Measurements from ENCODE around the gene RXRA.

RXRA gene

DNA sequence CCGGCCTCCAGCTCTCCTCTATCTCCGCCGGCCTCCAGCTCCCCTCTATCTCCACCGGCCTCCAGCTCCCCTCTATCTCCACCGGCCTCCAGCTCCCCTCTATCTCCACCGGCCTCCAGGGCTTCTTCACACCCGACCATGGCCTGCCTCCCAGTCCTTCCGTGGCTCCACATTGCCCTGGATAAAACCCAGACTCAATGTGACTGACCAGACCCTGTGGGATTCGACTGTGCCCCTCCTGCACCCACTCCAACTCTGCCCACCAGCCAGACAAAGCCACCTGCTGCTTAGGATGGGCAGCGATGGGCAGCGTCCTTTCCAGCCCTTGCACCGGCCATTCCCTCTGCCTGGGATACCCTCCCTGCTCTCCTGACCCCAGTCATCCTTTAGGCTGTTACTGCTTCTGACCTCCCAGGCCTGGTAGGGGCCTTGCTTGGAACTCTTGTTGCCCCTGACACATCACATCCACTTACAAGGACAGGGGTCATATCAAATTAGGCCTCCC lies 30.5 kb upstream of the RXRA start:
- Histone ChIP-seq H3K18ac (ENCODE audit: low read length) (no peak overlapping the region), H2BK12ac (ENCODE audit: low read length) (no peak overlapping the region), H3K14ac (ENCODE audit: low read length) (no peak overlapping the region), H3K9me3 (ENCODE audit: insufficient read depth, low read depth, low read length) (peaks cover 4% of the 10 kb centered on the region), H3K4me1 (ENCODE audit: control insufficient read depth in 1 of 2, insufficient read depth in 2 of 2, low read length in 2 of 2) (no peaks in the 10 kb centered on the region), H3K79me2 (ENCODE audit: control insufficient read depth, insufficient read depth, low read length, poor library complexity) (no peaks in the 10 kb centered on the region), H3K23ac (ENCODE audit: low read length) (no peak overlapping the region), H3K4me2 (ENCODE audit: low read length) (no peak overlapping the region), H2BK120ac (ENCODE audit: insufficient read depth, low read length, poor library complexity) (no peak overlapping the region), H4K91ac (ENCODE audit: low read depth, low read length) (no peak overlapping the region), H3K36me3 (ENCODE audit: control insufficient read depth in 1 of 2, insufficient read depth in 2 of 2, low read length in 2 of 2) (no peaks in the 10 kb centered on the region), H2AK5ac (ENCODE audit: low read length) (no peak overlapping the region), H3K4ac (ENCODE audit: low read depth, low read length) (no peak overlapping the region), H3K4me3 (ENCODE audit: low read depth, low read length) (no peak overlapping the region), H3K79me1 (ENCODE audit: low read length) (no peaks in the 10 kb centered on the region), H3K9ac (ENCODE audit: low read length) (no peak overlapping the region), H4K8ac (ENCODE audit: low read depth, low read length) (no peak overlapping the region), H2AFZ (ENCODE audit: insufficient read depth, low read length, poor library complexity) (no peak overlapping the region), H2BK5ac (ENCODE audit: low read depth, low read length, poor library complexity) (no peak overlapping the region), H3K27me3 (ENCODE audit: insufficient read depth, low read length) (no peaks in the 10 kb centered on the region), H3K27ac (ENCODE audit: low read depth, low read length) (no peak overlapping the region), H4K12ac (ENCODE audit: low read depth, low read length) (no peak overlapping the region)
- no peak for DNase-seq
- WGBS (ENCODE audit: extremely low coverage, insufficient coverage, insufficient read length) = no CpG with 5 or more reads among the region's 12 CpGs

GRCh38 chr9:134296301-134297082 lies 29.8 kb upstream of the RXRA start:
- no peak for DNase-seq
- no CpG with 5 or more reads among the region's 25 CpGs for WGBS (ENCODE audit: extremely low coverage, insufficient coverage, insufficient read length)
- no peak overlapping the region for H2BK12ac ChIP-seq (ENCODE audit: low read length)
- no peak overlapping the region for H2BK5ac ChIP-seq (ENCODE audit: low read depth, low read length, poor library complexity)
- H3K4me1 ChIP-seq (ENCODE audit: control insufficient read depth in 1 of 2, insufficient read depth in 2 of 2, low read length in 2 of 2) = no peaks in the 10 kb centered on the region
- H3K79me2 ChIP-seq (ENCODE audit: control insufficient read depth, insufficient read depth, low read length, poor library complexity) = no peaks in the 10 kb centered on the region
- H2AK5ac ChIP-seq (ENCODE audit: low read length) = no peak overlapping the region
- H3K18ac ChIP-seq (ENCODE audit: low read length) = no peak overlapping the region
- H4K12ac ChIP-seq (ENCODE audit: low read depth, low read length) = no peak overlapping the region
- H3K4me3 ChIP-seq (ENCODE audit: low read depth, low read length) = no peak overlapping the region
- H3K14ac ChIP-seq (ENCODE audit: low read length) = no peak overlapping the region
- H3K4me2 ChIP-seq (ENCODE audit: low read length) = no peak overlapping the region
- no peak overlapping the region for H3K23ac ChIP-seq (ENCODE audit: low read length)
- no peak overlapping the region for H2BK120ac ChIP-seq (ENCODE audit: insufficient read depth, low read length, poor library complexity)
- H2AFZ ChIP-seq (ENCODE audit: insufficient read depth, low read length, poor library complexity) = no peak overlapping the region
- no peak overlapping the region for H3K4ac ChIP-seq (ENCODE audit: low read depth, low read length)
- no peaks in the 10 kb centered on the region for H3K36me3 ChIP-seq (ENCODE audit: control insufficient read depth in 1 of 2, insufficient read depth in 2 of 2, low read length in 2 of 2)
- H4K91ac ChIP-seq (ENCODE audit: low read depth, low read length) = no peak overlapping the region
- H3K79me1 ChIP-seq (ENCODE audit: low read length) = no peaks in the 10 kb centered on the region
- no peak overlapping the region for H3K9ac ChIP-seq (ENCODE audit: low read length)
- H3K9me3 ChIP-seq (ENCODE audit: insufficient read depth, low read depth, low read length) = peaks cover 3% of the 10 kb centered on the region
- H3K27me3 ChIP-seq (ENCODE audit: insufficient read depth, low read length) = no peaks in the 10 kb centered on the region
- H4K8ac ChIP-seq (ENCODE audit: low read depth, low read length) = no peak overlapping the region
- H3K27ac ChIP-seq (ENCODE audit: low read depth, low read length) = no peak overlapping the region

DNA sequence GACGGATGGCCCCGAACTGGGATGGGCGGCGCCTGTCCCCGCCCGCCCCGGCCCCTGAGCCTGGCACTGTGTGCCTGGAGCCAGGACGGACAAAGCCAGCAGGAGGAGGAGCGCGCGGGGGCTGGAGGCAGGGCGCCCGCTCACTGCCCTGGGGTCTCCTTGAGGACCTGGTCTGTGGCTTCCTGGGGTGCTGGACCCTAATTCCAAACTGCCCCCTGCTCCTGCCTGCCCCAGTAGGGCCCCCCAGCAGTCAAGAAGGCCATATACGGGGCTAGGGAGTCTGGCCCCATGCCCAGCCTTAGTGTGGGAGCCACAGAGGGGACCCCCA lies 29.2 kb upstream of the RXRA start:
- Histone ChIP-seq H2AK5ac (ENCODE audit: low read length) (no peak overlapping the region), H3K9me3 (ENCODE audit: insufficient read depth, low read depth, low read length) (peaks cover 3% of the 10 kb centered on the region), H3K14ac (ENCODE audit: low read length) (no peak overlapping the region), H3K18ac (ENCODE audit: low read length) (no peak overlapping the region), H2BK12ac (ENCODE audit: low read length) (no peak overlapping the region), H3K4ac (ENCODE audit: low read depth, low read length) (no peak overlapping the region), H3K4me1 (ENCODE audit: control insufficient read depth in 1 of 2, insufficient read depth in 2 of 2, low read length in 2 of 2) (no peaks in the 10 kb centered on the region), H4K91ac (ENCODE audit: low read depth, low read length) (no peak overlapping the region), H2AFZ (ENCODE audit: insufficient read depth, low read length, poor library complexity) (no peak overlapping the region), H4K12ac (ENCODE audit: low read depth, low read length) (no peak overlapping the region), H3K27me3 (ENCODE audit: insufficient read depth, low read length) (no peaks in the 10 kb centered on the region), H4K8ac (ENCODE audit: low read depth, low read length) (no peak overlapping the region), H3K27ac (ENCODE audit: low read depth, low read length) (no peak overlapping the region), H3K23ac (ENCODE audit: low read length) (no peak overlapping the region), H3K36me3 (ENCODE audit: control insufficient read depth in 1 of 2, insufficient read depth in 2 of 2, low read length in 2 of 2) (no peaks in the 10 kb centered on the region), H3K4me3 (ENCODE audit: low read depth, low read length) (no peak overlapping the region), H2BK120ac (ENCODE audit: insufficient read depth, low read length, poor library complexity) (no peak overlapping the region), H3K4me2 (ENCODE audit: low read length) (no peak overlapping the region), H3K9ac (ENCODE audit: low read length) (no peak overlapping the region), H2BK5ac (ENCODE audit: low read depth, low read length, poor library complexity) (no peak overlapping the region), H3K79me1 (ENCODE audit: low read length) (no peaks in the 10 kb centered on the region), H3K79me2 (ENCODE audit: control insufficient read depth, insufficient read depth, low read length, poor library complexity) (no peaks in the 10 kb centered on the region)
- WGBS (ENCODE audit: extremely low coverage, insufficient coverage, insufficient read length) = no CpG with 5 or more reads among the region's 14 CpGs
- DNase-seq = no peak

DNA sequence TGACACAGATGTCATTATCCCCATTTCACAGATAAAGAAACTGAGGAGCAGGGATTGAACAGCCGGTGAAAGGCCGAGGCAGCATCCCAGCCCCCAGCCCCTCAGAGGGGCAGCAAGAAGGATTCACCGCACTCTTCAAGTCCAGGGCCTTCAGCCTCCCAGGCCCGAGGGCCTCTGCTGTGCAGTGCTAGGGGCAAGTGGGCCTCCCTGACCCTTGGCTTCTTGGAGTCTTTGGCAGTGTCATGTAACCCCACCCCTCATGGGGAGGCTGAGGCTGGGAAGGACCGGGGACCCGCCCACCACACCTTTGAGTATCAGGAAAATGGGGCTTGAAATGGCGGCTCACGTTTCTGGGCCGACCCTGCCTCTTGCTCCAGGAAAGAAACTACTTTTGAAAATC lies 28.7 kb upstream of the RXRA start:
- no peak overlapping the region for H4K12ac ChIP-seq (ENCODE audit: low read depth, low read length)
- no peaks in the 10 kb centered on the region for H3K79me2 ChIP-seq (ENCODE audit: control insufficient read depth, insufficient read depth, low read length, poor library complexity)
- H2AK5ac ChIP-seq (ENCODE audit: low read length) = no peak overlapping the region
- DNase-seq = no peak
- no CpG with 5 or more reads among the region's 9 CpGs for WGBS (ENCODE audit: extremely low coverage, insufficient coverage, insufficient read length)
- peaks cover 3% of the 10 kb centered on the region for H3K9me3 ChIP-seq (ENCODE audit: insufficient read depth, low read depth, low read length)
- no peak overlapping the region for H4K8ac ChIP-seq (ENCODE audit: low read depth, low read length)
- no peaks in the 10 kb centered on the region for H3K79me1 ChIP-seq (ENCODE audit: low read length)
- H2BK120ac ChIP-seq (ENCODE audit: insufficient read depth, low read length, poor library complexity) = no peak overlapping the region
- no peak overlapping the region for H3K23ac ChIP-seq (ENCODE audit: low read length)
- H3K27me3 ChIP-seq (ENCODE audit: insufficient read depth, low read length) = no peaks in the 10 kb centered on the region
- H3K4me1 ChIP-seq (ENCODE audit: control insufficient read depth in 1 of 2, insufficient read depth in 2 of 2, low read length in 2 of 2) = no peaks in the 10 kb centered on the region
- no peak overlapping the region for H3K4ac ChIP-seq (ENCODE audit: low read depth, low read length)
- H3K36me3 ChIP-seq (ENCODE audit: control insufficient read depth in 1 of 2, insufficient read depth in 2 of 2, low read length in 2 of 2) = no peaks in the 10 kb centered on the region
- H3K14ac ChIP-seq (ENCODE audit: low read length) = no peak overlapping the region
- H3K4me2 ChIP-seq (ENCODE audit: low read length) = no peak overlapping the region
- no peak overlapping the region for H3K27ac ChIP-seq (ENCODE audit: low read depth, low read length)
- H3K4me3 ChIP-seq (ENCODE audit: low read depth, low read length) = no peak overlapping the region
- no peak overlapping the region for H2AFZ ChIP-seq (ENCODE audit: insufficient read depth, low read length, poor library complexity)
- H2BK12ac ChIP-seq (ENCODE audit: low read length) = no peak overlapping the region
- no peak overlapping the region for H3K9ac ChIP-seq (ENCODE audit: low read length)
- H2BK5ac ChIP-seq (ENCODE audit: low read depth, low read length, poor library complexity) = no peak overlapping the region
- no peak overlapping the region for H4K91ac ChIP-seq (ENCODE audit: low read depth, low read length)
- no peak overlapping the region for H3K18ac ChIP-seq (ENCODE audit: low read length)

Data from trophoblast cell (in vitro differentiated cells and primary cell).